ENCODE measurements around the gene PROCA1.

PROCA1 gene

GRCh38 chr17:28747801-28748750 is 36.4 kb upstream of the PROCA1 start:
- no peaks in the 10 kb centered on the region for H3K27me3 ChIP-seq (ENCODE audit: insufficient read depth, low read length)
- H3K36me3 ChIP-seq (ENCODE audit: insufficient read depth, low read length): peaks cover 63% of the 10 kb centered on the region
- peaks cover 26% of the 10 kb centered on the region for H3K4me1 ChIP-seq (ENCODE audit: insufficient read depth, low read length)
- H3K4me3 ChIP-seq (ENCODE audit: low read length): no peak overlapping the region
- no peak overlapping the region for H2AFZ ChIP-seq (ENCODE audit: low read depth, low read length)
- H3K9me3 ChIP-seq (ENCODE audit: low read length): no peaks in the 10 kb centered on the region

GRCh38 chr17:28747051-28747691 is 35.5 kb upstream of the PROCA1 start:
- peaks cover 30% of the 10 kb centered on the region for H3K4me1 ChIP-seq (ENCODE audit: insufficient read depth, low read length)

GRCh38 chr17:28746611-28747050 is 34.9 kb upstream of the PROCA1 start:
- H3K4me3 ChIP-seq (ENCODE audit: low read length): no peak overlapping the region

More at GRCh38 chr17:28747051-28747691, 35.5 kb upstream of the PROCA1 start:
- H3K4me3 ChIP-seq (ENCODE audit: low read length): no peak overlapping the region
- peaks cover 57% of the 10 kb centered on the region for H3K36me3 ChIP-seq (ENCODE audit: insufficient read depth, low read length)
- no peaks in the 10 kb centered on the region for H3K9me3 ChIP-seq (ENCODE audit: low read length)
- H2AFZ ChIP-seq (ENCODE audit: low read depth, low read length): no peak overlapping the region
- H3K27me3 ChIP-seq (ENCODE audit: insufficient read depth, low read length): no peaks in the 10 kb centered on the region

GRCh38 chr17:28745786-28746411 is 34.2 kb upstream of the PROCA1 start:
- peaks cover 49% of the 10 kb centered on the region for H3K36me3 ChIP-seq (ENCODE audit: insufficient read depth, low read length)
- H3K4me1 ChIP-seq (ENCODE audit: insufficient read depth, low read length): peaks cover 30% of the 10 kb centered on the region
- no peaks in the 10 kb centered on the region for H3K9me3 ChIP-seq (ENCODE audit: low read length)
- no peak overlapping the region for H2AFZ ChIP-seq (ENCODE audit: low read depth, low read length)
- H3K4me3 ChIP-seq (ENCODE audit: low read length): peak overlapping the region; percentile 97
- no peaks in the 10 kb centered on the region for H3K27me3 ChIP-seq (ENCODE audit: insufficient read depth, low read length)

More at GRCh38 chr17:28746611-28747050, 34.9 kb upstream of the PROCA1 start:
- Histone ChIP-seq H3K4me1 (ENCODE audit: insufficient read depth, low read length) (peaks cover 30% of the 10 kb centered on the region), H3K36me3 (ENCODE audit: insufficient read depth, low read length) (peaks cover 54% of the 10 kb centered on the region), H3K9me3 (ENCODE audit: low read length) (no peaks in the 10 kb centered on the region), H3K27me3 (ENCODE audit: insufficient read depth, low read length) (no peaks in the 10 kb centered on the region), H2AFZ (ENCODE audit: low read depth, low read length) (no peak overlapping the region)

- Histone ChIP-seq H2AFZ (ENCODE audit: low read depth, low read length) (no peak overlapping the region), H3K27me3 (ENCODE audit: insufficient read depth, low read length) (no peaks in the 10 kb centered on the region), H3K4me1 (ENCODE audit: insufficient read depth, low read length) (peaks cover 26% of the 10 kb centered on the region), H3K4me3 (ENCODE audit: low read length) (peak overlapping the region; percentile 97), H3K36me3 (ENCODE audit: insufficient read depth, low read length) (peaks cover 41% of the 10 kb centered on the region), H3K9me3 (ENCODE audit: low read length) (no peaks in the 10 kb centered on the region)
These were observed 33.5 kb upstream of the PROCA1 start for GRCh38 chr17:28744972-28745785.

DNA sequence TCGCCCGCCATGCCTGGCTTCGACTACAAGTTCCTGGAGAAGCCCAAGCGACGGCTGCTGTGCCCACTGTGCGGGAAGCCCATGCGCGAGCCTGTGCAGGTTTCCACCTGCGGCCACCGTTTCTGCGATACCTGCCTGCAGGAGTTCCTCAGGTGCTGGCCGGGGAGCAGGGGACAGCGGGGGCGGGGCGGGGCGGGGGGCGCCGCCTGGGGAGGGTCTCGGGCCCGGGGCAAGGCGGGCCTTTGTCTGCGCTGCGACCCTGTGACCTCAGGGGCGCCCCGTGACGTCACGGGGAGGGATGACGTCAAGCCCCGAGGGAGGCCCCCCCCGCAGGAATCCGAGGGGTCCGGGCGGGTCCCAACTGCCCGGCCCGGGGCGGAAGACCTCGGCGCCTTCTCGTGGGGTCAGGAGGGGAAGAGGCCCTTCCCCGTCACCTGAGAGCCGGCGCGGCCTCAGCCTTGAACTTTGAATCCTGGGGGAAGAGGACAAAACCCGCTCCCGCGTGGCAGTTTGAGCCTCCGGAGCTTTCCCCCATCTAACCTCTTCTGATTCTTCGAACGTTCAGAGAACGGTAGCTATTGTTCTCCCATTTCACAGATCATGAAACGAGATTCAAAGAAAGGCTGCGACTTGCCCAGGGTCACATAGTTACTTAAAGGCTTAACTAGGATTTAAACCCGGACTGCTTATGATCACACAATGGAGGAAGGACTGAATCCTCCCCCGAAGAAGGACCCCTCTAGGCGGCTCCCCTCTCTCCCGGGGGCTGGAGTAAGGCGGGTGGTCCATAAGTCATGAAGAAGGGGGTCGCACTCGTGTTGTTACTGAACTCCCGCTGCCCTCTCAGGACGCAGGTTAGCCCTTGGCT is 32.6 kb upstream of the PROCA1 start:
- H2AFZ ChIP-seq (ENCODE audit: low read depth, low read length): no peak overlapping the region
- peak overlapping the region; percentile 97 for H3K4me3 ChIP-seq (ENCODE audit: low read length)
- H3K36me3 ChIP-seq (ENCODE audit: insufficient read depth, low read length): peaks cover 35% of the 10 kb centered on the region
- peaks cover 22% of the 10 kb centered on the region for H3K4me1 ChIP-seq (ENCODE audit: insufficient read depth, low read length)
- no peaks in the 10 kb centered on the region for H3K9me3 ChIP-seq (ENCODE audit: low read length)
- no peaks in the 10 kb centered on the region for H3K27me3 ChIP-seq (ENCODE audit: insufficient read depth, low read length)

GRCh38 chr17:28743243-28744103 is 31.8 kb upstream of the PROCA1 start, which contains the start of gene TRAF4:
Gene TRAF4, plus strand, starts transcription at chr17:28744011. Its CDS starts 102 bp downstream, at chr17:28744113.
- H3K4me1 ChIP-seq (ENCODE audit: insufficient read depth, low read length): peaks cover 22% of the 10 kb centered on the region
- peak within 1 kb of the TSS; percentile 60 for H2AFZ ChIP-seq (ENCODE audit: low read depth, low read length)
- H3K36me3 ChIP-seq (ENCODE audit: insufficient read depth, low read length): peaks cover 26% of the 10 kb centered on the region
- H3K4me3 ChIP-seq (ENCODE audit: low read length): peak within 1 kb of the TSS; percentile 97
- H3K27me3 ChIP-seq (ENCODE audit: insufficient read depth, low read length): no peaks in the 10 kb centered on the region
- no peaks in the 10 kb centered on the region for H3K9me3 ChIP-seq (ENCODE audit: low read length)

DNA sequence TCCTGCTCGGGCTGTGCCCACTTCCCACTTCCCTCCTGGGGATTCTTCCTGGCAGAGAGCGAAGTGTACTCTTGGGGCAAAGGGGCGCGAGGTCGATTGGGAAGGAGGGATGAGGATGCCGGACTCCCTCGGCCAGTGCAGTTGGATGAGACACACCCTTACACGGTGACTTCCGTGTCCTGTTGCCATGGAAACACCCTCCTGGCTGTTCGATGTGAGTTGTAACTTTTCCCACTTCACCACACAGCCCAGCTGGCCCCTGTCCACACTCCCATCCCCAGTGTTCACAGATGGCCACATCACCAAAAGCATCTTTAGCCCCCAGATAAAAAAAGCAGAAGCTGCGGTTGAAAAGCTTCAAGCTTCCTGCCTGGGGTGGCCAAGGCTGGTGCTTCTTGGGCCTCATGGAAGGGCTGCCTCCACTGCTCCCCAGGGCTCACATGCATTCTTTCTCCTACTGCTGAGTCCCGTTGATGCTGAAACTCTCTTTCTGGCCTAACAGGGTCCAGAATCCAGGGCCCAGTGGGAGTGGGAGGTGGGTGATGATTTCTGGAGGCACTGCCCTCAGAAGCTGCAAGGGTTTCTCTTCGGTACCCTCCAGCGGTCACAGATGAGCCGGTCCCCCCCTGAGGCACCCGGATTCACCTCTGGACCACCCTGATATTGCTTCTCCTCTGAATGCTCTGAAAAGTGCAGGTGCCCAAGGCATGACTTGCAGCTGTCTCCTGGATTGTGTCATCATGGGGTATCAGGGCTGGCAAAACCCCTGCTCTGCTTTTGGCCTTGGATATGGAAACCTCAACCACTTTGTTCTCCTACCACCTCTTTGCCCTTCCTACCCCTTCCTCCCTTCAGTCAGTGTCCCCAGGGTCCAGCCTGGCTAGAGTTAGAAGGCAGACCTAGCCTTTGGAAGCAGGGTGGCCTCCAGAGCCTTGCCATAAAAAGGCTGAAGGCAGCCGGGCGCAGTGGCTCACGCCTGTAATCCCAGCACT is 30.0 kb upstream of the PROCA1 start:
- Histone ChIP-seq H3K36me3 (ENCODE audit: insufficient read depth, low read length) (peaks cover 8% of the 10 kb centered on the region), H3K27me3 (ENCODE audit: insufficient read depth, low read length) (no peaks in the 10 kb centered on the region), H3K4me3 (ENCODE audit: low read length) (no peak overlapping the region), H2AFZ (ENCODE audit: low read depth, low read length) (no peak overlapping the region), H3K9me3 (ENCODE audit: low read length) (peaks cover 3% of the 10 kb centered on the region), H3K4me1 (ENCODE audit: insufficient read depth, low read length) (peaks cover 17% of the 10 kb centered on the region)

- H2AFZ ChIP-seq (ENCODE audit: low read depth, low read length): no peak overlapping the region
- H3K4me3 ChIP-seq (ENCODE audit: low read length): no peak overlapping the region
- no peaks in the 10 kb centered on the region for H3K36me3 ChIP-seq (ENCODE audit: insufficient read depth, low read length)
- H3K4me1 ChIP-seq (ENCODE audit: insufficient read depth, low read length): peaks cover 7% of the 10 kb centered on the region
- H3K9me3 ChIP-seq (ENCODE audit: low read length): peaks cover 3% of the 10 kb centered on the region
- H3K27me3 ChIP-seq (ENCODE audit: insufficient read depth, low read length): no peaks in the 10 kb centered on the region
These were observed 29.0 kb upstream of the PROCA1 start for GRCh38 chr17:28740406-28741357.
